NCI-H1048 (cell line): Measurements from ENCODE around the gene SAMD7.

Source experiments
- DNase-seq: peaks from one replicate; lab custom pipeline; 2025; lab: John Stamatoyannopoulos, UW

Gene SAMD7

DNA sequence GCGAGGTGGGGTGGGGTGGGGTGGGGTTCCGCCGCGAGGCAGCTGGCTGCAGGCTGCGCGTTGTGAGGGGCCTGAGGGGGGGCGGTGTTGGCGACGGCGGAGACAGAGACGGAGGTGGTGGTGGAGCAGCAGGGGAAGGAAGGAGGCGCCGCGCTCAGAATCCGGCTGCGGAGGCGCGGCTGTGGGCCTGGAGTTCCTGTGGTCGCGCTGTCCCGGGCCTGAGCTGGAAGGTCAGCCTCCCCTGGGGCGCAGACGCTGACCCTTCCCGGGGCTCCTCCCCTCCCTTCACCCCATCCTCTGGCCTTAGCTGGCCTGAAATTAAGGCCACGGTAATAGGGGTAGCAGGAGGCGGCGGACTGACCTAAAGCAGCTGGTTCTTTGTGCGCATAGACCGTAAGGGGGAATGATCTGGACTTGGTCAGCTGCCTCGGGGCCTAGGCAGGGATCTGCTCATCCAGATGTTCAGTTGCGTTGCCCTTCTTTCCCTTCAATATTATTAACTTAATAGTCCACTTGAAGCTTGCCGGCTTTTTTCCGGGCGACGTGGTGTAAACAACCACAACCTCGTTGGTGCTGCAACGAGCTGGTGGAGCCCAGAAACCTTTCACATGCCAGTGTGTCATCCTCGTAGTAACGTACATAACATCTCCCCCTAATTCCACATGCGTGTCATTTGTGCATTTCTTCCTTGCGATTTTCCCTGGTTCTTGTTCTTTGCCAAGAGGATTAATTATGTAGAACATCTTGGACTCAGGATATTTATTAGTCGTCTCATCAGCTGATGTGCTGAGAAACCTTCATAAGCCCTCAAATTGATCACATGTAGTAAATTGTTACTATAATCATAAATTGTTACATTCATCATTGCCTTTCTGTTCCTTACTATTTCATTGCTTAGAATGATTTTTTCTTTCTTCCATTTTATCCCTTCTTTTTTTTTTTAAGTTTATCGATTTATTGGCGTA, 55.9 kb downstream of the SAMD7 start:
- no peak for DNase-seq

DNA sequence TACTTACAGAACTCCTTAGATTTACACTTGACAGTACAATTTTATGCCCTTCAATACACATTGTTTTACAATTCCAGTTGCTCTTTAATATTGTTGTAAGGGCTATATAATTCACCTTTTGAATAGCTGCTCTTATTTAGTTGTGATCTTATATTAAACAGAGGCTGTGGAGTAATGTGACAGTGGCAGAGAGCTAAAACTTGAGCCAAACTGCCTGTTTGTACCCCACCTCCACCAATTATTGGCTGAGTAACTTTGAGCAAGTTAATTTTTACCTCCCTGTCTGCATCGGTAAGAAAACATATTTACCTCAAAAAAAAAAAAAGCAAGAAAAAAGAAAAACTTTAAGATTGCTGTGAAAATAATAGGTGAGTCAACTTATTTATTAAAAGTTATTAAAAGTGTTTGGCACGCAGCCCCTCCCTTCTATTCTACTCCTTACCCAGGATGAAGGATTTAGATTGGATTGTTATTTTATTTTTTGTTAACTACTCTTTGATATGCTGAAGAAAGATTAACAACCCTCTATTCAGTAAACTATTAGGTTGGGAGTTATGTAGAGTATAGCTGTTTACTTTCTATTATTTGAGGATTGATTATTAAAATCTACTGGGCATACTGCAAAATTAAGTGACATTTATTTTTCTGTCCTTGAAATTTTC, 57.0 kb downstream of the SAMD7 start:
- no peak for DNase-seq

- DNase-seq: no peak
Observed at GRCh38 chr3:169969174-169970095, 58.1 kb downstream of the SAMD7 start.

DNA sequence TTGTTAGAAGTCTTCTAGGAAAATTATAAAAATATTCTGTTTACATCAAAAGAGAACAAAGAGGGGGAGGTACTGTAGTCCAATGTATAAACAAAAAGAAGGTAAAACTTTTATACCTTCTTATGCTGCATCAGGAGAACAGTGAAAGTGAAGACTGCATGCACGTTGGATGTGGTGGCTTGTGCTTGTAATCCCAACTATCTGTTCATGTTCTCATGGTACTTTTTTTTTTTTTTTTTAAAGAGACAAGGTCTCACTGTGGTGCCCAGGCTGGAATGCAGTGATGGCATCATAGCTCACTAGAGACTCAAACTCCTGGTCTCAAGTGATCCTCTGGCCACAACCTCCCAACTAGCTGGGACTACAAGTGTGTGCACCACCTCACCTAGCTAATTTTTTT, 59.5 kb downstream of the SAMD7 start:
- no peak for DNase-seq

GRCh38 chr3:169971522-169971921, 60.1 kb downstream of the SAMD7 start:
- DNase-seq: no peak

- DNase-seq: no peak
Observed at GRCh38 chr3:169980055-169980454, 68.7 kb downstream of the SAMD7 start.

DNA sequence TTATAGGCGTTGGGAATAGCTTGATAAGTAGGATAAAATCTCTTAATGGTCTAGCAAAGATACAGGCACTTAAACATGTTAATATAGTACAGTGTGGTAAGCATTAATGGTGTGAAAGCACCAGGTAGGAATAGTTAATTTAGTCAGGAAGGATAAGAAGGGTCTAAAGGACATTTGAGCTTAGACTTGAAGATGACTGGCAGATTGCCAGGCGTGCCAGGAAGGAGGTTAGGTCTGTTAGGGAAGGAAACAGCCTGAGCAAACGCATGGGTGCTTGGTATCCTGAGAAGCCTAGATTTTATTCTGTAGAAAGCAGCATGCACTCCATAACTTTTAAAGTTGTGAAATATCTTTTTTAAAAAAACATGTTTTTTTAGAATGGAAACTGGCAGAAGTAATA, 72.9 kb downstream of the SAMD7 start:
- DNase-seq: no peak
